GM21381 (cell line): ENCODE results near the gene NDUFA8.

Source experiments
- ATAC-seq: cut with Tn5 transposase; IDR thresholded peaks from one replicate; pipeline ENCODE4 v1.9.1; 2021; ENCODE audit warnings: mild to moderate bottlenecking, moderate library complexity; ENCODE audit not compliant: unreplicated experiment

Gene NDUFA8

GRCh38 chr9:122138560-122139268, 20.9 kb downstream of the NDUFA8 start:
- no peak for ATAC-seq

DNA sequence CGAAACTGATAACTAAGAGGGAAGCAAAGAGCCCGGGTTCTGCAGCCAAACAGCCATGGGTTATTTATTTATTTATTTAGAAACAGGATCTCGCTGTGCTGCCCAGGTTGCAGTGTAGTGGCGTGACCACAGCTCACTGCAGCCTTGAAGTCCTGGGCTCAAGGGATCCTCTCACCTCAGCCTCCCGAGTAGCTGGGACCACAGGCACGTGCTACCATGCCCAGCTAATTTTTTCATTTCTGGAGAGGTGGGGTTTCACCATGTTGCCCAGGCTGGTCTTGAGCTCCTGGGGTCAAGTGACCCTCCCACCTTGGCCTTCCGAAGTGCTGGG, 24.1 kb downstream of the NDUFA8 start:
- ATAC-seq = no peak

DNA sequence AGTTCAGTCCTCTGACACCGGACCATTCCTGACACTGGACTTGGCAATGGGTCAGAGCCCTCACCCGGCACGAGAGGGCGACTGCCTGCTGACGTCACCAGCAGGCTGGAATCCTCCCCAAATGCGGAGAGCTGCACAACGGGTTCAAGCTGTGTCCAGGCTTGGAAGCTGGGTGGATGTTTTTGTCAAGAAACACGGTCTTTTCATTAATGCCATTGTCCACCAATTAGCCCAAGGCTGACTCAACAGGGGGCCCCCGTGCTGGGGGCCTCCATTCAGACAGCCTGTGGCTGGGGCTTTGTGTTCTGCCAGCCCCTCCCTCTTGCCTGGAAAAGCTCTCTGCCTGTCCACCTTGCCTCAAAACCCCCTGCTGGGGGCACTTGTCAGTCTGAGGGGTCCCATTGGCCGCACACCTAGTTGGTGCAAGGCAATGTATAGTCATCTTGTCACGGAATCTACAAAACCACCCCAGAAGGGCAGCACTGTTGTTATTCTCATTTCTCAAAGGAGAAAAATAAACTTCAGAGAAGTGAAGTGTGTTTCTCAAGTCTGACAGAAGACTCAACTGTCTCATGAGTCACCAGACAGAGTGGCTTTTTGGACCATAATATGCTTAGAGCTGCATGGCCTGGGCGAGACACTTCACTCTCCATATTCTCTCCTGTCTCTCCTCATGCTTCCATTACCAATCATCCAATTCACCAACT, 24.6 kb downstream of the NDUFA8 start:
- ATAC-seq = no peak

DNA sequence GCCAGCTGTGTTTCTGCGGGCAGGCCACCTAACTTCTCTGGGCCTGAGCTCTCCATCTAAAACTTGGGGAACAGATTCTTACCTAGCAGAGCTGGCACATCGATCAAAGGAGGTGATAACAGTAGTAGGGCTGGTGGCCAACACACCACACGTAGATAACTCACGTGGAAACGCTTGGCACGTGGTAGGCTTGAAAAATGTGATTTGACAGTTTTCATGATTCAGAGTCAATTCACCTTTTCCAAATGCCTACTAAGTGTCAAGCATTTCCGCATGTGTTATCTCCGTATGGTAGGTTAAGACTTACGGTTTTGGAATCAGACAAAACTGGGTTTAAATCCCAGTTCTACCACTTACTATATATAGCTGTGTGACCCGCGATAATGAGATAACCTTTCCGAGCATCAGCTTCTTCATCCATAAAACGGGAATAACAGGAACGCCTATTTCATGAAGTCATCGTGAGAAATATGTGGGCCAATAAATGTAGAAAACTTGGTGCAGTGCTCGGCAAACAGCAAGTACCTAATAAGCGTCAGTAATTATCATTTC, 25.5 kb downstream of the NDUFA8 start:
- no peak for ATAC-seq

DNA sequence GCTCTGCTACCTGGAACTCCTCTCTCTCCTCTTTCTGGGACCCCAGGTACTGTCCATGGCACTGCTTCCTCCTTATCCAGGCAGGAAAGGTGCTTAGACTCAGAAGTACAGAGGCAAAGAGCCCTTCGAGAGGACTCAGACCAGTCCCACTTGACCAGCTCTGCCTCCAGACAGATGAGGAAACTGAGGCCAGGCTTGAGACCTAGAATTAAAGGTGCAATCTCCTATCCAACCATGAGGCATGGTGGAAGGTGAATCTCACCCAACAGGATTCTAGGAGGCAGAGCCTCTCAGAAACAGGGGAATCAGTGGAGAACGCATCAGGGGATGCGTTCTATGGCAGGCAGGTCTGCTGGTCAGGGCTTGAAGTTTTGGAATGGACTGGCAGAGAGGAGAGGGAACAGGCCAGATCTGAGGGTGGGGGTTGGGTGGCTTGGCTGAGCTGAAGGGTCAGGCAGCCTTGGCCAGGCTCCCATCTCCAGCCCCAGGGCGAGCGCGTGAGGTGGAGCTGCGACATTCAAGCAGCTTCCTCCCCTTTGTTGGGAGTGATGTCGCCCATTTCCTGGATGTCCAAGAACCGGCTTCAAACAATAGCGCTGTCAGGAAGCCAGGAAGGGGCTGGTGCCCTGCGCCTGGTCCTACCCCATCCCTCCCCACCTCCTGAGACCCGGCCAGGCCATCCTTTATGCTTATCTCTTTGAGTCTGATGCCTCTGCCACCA, 26.2 kb downstream of the NDUFA8 start:
- no peak for ATAC-seq

DNA sequence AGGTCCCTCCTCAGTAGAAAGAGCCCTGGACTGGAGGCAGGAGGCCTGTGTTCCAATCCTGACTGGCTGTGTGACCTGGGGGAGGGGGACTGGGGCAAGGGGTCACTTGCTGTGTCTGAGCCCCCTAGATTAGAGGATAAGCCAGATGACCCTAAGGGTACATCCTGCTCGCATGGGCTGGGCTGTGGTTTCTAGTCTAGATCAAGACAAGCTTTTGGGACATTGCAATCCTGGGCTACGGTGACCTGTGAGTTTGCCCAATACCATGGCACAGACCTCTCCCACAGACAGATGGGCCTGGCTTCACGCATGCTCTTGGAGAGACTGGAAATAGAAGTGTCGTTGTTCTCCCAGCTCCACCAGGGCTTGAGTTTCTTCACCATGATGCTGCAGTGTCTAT, 27.0 kb downstream of the NDUFA8 start:
- no peak for ATAC-seq

- no peak for ATAC-seq
Measured at GRCh38 chr9:122131401-122132001, 28.1 kb downstream of the NDUFA8 start.

- no peak for ATAC-seq
Measured at GRCh38 chr9:122130837-122131236, 28.7 kb downstream of the NDUFA8 start.

DNA sequence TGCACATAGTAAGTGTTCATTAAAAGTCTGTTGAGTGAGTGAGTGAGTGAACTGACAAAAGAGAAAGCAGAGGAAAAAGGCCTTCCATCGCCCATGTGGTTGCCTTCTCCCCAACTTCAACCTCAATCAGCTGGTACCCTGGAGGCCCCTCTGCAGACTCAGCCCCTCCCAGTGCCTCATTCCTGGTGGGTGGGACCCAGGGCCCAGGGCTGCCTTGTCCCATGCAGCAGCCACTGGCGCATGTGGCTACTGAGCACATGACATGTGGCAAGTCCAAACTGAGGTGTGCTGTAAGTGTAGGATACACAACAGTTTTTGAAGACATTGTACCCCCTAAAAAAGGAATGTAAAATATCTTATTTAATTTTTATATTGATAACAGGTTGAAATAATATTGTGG, 29.6 kb downstream of the NDUFA8 start:
- no peak for ATAC-seq

DNA sequence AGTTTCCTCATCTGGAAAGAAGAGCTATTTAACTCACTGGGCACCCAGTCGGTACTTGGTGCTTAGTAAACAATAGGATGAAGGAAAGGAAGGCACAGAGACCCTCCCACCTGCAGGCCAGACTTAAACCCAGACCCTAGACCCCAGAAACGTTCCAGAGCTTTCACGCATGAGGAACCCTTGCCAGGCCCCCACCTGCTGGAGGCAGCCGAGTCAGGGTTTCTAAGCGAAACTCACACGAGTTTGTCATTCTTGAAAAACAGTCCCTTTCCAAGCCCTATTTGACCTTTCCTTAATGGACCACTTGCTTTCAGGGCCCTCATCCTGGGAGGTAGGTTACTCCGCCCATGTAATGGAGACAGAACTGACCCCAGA, 30.6 kb downstream of the NDUFA8 start:
- ATAC-seq = no peak

GRCh38 chr9:122128007-122128968, 31.3 kb downstream of the NDUFA8 start:
- no peak for ATAC-seq

DNA sequence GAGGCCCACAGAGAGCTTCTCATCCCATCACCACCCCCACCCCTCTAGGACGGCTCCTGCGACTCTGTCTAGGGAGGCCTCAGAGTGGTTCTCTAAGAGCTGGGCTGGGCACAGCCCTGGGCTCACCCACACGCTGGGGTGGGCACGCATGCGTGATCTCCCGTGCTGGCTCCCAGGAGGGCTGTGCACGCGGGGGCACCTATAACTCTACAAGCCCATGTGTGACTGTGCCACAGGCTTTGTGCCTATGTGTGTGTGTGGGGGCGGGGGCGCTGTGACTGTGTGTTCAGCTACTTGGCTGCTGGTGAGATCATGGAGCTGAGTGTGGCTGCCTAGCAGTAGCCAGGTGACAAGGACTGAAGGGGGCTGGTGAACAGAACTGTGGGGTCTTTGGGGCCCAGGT, 32.2 kb downstream of the NDUFA8 start:
- no peak for ATAC-seq

DNA sequence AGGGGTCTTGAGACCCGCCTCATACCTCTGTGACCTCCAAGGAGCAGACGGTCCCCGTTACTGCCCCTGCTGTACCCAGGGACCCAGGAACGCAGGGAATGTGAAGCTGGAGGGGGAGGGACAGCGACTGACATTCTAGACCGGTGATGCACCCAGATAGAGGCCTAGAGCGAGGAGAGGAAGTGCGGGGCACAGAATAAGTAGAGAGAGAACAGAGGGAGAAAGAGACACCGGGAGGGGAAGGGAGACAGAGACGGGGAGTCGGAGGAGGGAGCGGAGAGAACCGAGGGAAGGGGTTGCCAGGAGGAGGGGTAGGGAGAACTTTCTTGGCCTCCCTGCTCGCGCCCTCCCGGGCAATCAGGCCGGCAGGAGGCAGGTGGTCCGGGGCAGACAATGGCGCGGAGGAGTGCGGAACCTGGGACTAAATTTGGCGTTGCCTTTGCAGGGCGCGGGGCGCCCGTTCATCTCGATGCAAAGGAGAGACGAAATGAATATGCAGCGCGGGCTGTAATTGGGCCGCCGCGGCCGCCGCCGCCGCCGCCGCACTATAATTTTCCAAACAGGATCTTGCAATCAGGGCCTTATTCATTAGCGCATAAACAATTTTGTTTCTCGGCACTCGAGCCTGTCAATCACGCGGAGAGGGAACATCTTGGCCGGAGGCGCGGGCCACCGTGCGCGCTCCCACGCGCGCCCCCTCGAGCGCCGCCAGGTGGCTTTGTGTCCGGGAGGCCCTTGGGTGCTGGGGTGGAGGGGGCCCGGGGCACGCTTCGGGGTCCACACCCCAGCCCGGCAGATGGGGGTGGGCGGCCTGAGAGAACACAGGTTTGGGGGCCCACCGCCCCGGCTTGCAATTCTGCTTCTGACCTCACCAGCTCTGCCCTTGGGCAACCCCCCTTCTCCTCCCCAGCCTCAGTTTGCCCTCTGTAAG, 33.0 kb downstream of the NDUFA8 start:
- ATAC-seq = no peak

DNA sequence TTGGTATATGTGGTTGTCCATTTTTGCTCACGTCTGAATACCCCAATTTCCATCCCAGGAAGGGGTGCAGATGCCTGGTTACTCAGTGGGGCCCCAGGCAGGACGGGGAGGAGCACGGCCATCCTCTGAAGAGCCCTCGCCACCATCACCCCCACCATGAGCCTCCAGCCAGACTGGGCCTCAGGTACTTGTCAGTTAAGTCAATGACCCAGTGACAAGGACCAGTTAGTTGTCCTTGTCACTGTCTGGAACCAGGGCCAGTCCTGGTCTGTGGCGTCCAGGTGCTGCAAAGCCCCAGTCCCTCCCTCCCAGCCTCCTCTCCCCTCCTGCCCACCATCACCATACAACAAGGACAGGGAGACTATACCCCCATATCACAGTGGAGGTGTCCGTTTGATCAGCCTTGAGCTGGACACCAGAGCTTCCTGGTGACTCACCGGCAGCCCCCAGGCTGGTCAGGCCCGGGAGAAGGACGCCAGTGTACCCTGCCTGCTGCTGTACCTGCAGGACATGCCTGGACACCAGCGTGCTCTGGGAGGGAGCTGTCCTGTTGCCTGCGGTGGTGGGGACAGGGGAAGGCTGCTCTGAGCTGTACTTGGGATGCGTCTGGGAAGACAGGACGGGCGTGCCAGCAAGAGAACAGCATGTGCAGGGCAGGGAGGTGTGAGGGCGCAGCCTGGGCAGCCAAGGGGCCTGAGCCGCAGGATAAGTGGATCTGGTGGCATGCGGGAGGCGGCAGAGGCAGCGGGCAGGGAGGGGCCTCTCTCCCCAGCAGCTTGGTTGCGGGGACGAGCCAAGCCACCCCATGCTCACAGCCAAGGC, 33.9 kb downstream of the NDUFA8 start:
- no peak for ATAC-seq

DNA sequence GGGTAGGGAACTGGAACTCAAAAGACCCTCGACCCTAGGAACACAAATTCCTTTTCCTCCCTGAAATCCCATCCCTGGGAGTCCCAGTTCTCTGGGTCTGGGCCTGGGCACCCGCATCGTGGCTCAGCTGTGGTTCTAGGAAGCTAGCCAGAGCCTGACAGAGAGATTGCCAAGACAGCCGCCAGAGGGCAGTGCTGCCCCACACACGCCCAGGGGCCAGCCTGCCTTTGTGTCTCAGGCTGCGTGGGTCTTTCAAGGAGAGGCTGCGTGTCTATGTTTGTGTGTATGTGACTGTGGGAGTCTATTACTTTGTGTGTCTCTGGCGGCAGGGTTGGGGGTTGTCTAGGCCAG, 34.4 kb downstream of the NDUFA8 start:
- ATAC-seq = no peak

- no peak for ATAC-seq
Measured at GRCh38 chr9:122124528-122124927, 35.1 kb downstream of the NDUFA8 start.

- ATAC-seq = no peak
Measured at GRCh38 chr9:122124048-122124447, 35.5 kb downstream of the NDUFA8 start.

GRCh38 chr9:122122903-122123632, 36.5 kb downstream of the NDUFA8 start:
- ATAC-seq = no peak
